Liver (tissue), 9 donors: ENCODE data around the gene BRD3OS. TPM values are rescaled to one million over a fixed set of nuclear protein-coding genes. Genes with fewer than 3 reads are reported as not detected.

Experiments used
- DNase-seq: peaks from one replicate; pipeline ENCODE4 v3.0.0-alpha.2; 2017; ENCODE audit warnings: low spot score
- H3K27ac ChIP-seq, 2 donors: one replicate each; pipeline ENCODE4 v1.7.0; 2013; ENCODE audit warnings: inconsistent platforms in 2 of 2, low read length in 2 of 2, control low read depth in 1 of 2, low read depth in 1 of 2, mild to moderate bottlenecking in 1 of 2
- H3K27me3 ChIP-seq, 4 donors: one replicate each; pipeline versions ENCODE4 v1.6.1 to v1.7.0; 2013; ENCODE audit warnings: low read length in 3 of 4, inconsistent platforms in 1 of 4, mild to moderate bottlenecking in 1 of 4, moderate library complexity in 1 of 4; ENCODE audit not compliant: control insufficient read depth in 4 of 4, insufficient read depth in 4 of 4
- H3K36me3 ChIP-seq, 4 donors: one replicate each; pipeline versions ENCODE4 v1.6.1 to v1.7.0; 2013; ENCODE audit warnings: low read length in 3 of 4, mild to moderate bottlenecking in 3 of 4, low read depth in 1 of 4, moderate library complexity in 1 of 4; ENCODE audit not compliant: control insufficient read depth in 4 of 4, insufficient read depth in 3 of 4
- H3K4me1 ChIP-seq, 4 donors: one replicate each; pipeline versions ENCODE4 v1.6.1 to v1.7.0; 2013; ENCODE audit warnings: low read length in 3 of 4, mild to moderate bottlenecking in 3 of 4, moderate library complexity in 1 of 4; ENCODE audit not compliant: control insufficient read depth in 4 of 4, insufficient read depth in 4 of 4
- H3K4me3 ChIP-seq, 3 donors: one replicate each; pipeline versions ENCODE4 v1.6.1 to v1.7.0; 2013; ENCODE audit warnings: low read length in 3 of 3, control low read depth in 1 of 3, low read depth in 1 of 3, mild to moderate bottlenecking in 1 of 3
- H3K9ac ChIP-seq, 2 donors: one replicate each; pipeline ENCODE4 v1.7.0; 2013; ENCODE audit warnings: low read length in 2 of 2, mild to moderate bottlenecking in 2 of 2, moderate library complexity in 2 of 2, control low read depth in 1 of 2, low read depth in 1 of 2
- H3K9me3 ChIP-seq, 4 donors: one replicate each; pipeline versions ENCODE4 v1.6.1 to v1.7.0; 2013; ENCODE audit warnings: low read length in 3 of 4; ENCODE audit not compliant: control insufficient read depth in 4 of 4
- ATF3 ChIP-seq: IDR thresholded peaks from 2 replicates; pipeline ENCODE4 v1.6.1; 2016; ENCODE audit warnings: antibody characterized with exemption
- CTCF ChIP-seq: fragments of 150-350 bp; IDR thresholded peaks from 2 replicates; pipeline ENCODE4 v1.5.1; 2017; ENCODE audit warnings: improper control_type of control experiment, low read depth, low read length; ENCODE audit not compliant: missing input control
- EGR1 ChIP-seq, 2 donors: IDR thresholded peaks; 2 replicates each; pipeline ENCODE4 v1.6.1; 2016 to 2018; ENCODE audit warnings: antibody characterized with exemption in 2 of 2, low read depth in 2 of 2
- FOXA1 ChIP-seq: IDR thresholded peaks from 2 replicates; pipeline ENCODE4 v1.6.1; 2016; ENCODE audit warnings: antibody characterized with exemption
- FOXA2 ChIP-seq: IDR thresholded peaks from 2 replicates; pipeline ENCODE4 v1.6.1; 2016; ENCODE audit warnings: antibody characterized with exemption
- GABPA ChIP-seq, 2 donors: IDR thresholded peaks in 1 of 2; conservative IDR thresholded peaks in 1 of 2; 2 replicates each; pipeline ENCODE4 v1.6.1; 2016; ENCODE audit warnings: antibody characterized with exemption in 2 of 2, mild to moderate bottlenecking in 1 of 2, moderate library complexity in 1 of 2
- HNF4A ChIP-seq, 2 donors: conservative IDR thresholded peaks; 2 replicates each; pipeline ENCODE4 v1.6.1; 2016; ENCODE audit warnings: antibody characterized with exemption in 2 of 2, mild to moderate bottlenecking in 2 of 2
- HNF4G ChIP-seq: IDR thresholded peaks from 2 replicates; pipeline ENCODE4 v1.6.1; 2016; ENCODE audit warnings: antibody characterized with exemption
- MAX ChIP-seq: IDR thresholded peaks from 2 replicates; pipeline ENCODE4 v1.6.1; 2016; ENCODE audit warnings: antibody characterized with exemption
- NR2F2 ChIP-seq: IDR thresholded peaks from 2 replicates; pipeline ENCODE4 v1.6.1; 2016; ENCODE audit warnings: antibody characterized with exemption
- RAD21 ChIP-seq, 2 donors: IDR thresholded peaks; 2 replicates each; pipeline ENCODE4 v1.6.1; 2016; ENCODE audit warnings: antibody characterized with exemption in 2 of 2, mild to moderate bottlenecking in 2 of 2
- SP1 ChIP-seq: IDR thresholded peaks from 2 replicates; pipeline ENCODE4 v1.6.1; 2018; ENCODE audit warnings: antibody characterized with exemption, mild to moderate bottlenecking
- YY1 ChIP-seq: IDR thresholded peaks from 2 replicates; pipeline ENCODE4 v1.6.1; 2016; ENCODE audit warnings: antibody characterized with exemption, mild to moderate bottlenecking
- ZBTB33 ChIP-seq: IDR thresholded peaks from 2 replicates; pipeline ENCODE4 v1.6.1; 2016; ENCODE audit warnings: antibody characterized with exemption
- WGBS: extraction: QIAGEN DNeasy Blood & Tissue Kit; methylation state at CpG from one replicate; pipeline ENCODE4 v1.1.7; 2013; 5-methylcytosine and 5-hydroxymethylcytosine counted together
- polyA plus RNA-seq, 2 donors: library from polyadenylated mRNA; stranded (reverse) in 1 of 2; unstranded in 1 of 2; fragments of 200-250 nt in 1 of 2; fragments of >200 nt in 1 of 2; fragmentation: Nextera tagmentation in 1 of 2; extraction: Ambion mirVana in 1 of 2; gene quantifications; one replicate each; pipeline versions ENCODE4 v1.2.1 to v1.2.3, GENCODE V29; 2013 to 2015
- total RNA-seq, 2 donors: library from RNA; depleted of rRNA; stranded (reverse); fragments of >200 nt; gene quantifications; one replicate each; pipeline ENCODE4 v1.2.3, GENCODE V29; 2014
- donor health status: healthy.
- donor health status: healthy.
- donor health status: healthy.
- donor health status: healthy.
- donor health status: healthy.

Gene BRD3OS
- total and polyA plus RNA-seq, 4 donors: 2.1 to 5.1 (median 2.9) TPM

- WGBS: 95% methylated on average over 26 of the region's 26 CpGs
- no peak for DNase-seq
Observed at GRCh38 chr9:134033516-134034214, 8.4 kb downstream of the BRD3OS start.

GRCh38 chr9:134034215-134035040 lies 9.1 kb downstream of the BRD3OS start:
- Histone ChIP-seq H3K27ac (no peak overlapping the region), H3K4me1 (peaks cover under 1 to 3% (median 3%) of the 10 kb centered on the region in 4 donors), H3K9ac (no peak overlapping the region), H3K9me3 (no peaks in the 10 kb centered on the region), H3K36me3 (peaks cover 25 to 53% (median 37%) of the 10 kb centered on the region in 4 donors), H3K27me3 (no peaks in the 10 kb centered on the region), H3K4me3 (no peak overlapping the region)
- WGBS: 96% methylated on average over 19 of the region's 19 CpGs
- no peak for DNase-seq
- no peak for TF ChIP-seq ZBTB33
- TF ChIP-seq FOXA1: no peak
- TF ChIP-seq SP1: no peak
- no peak for TF ChIP-seq CTCF
- no peak for TF ChIP-seq HNF4A (conservative IDR thresholded peaks at IDR 0.05)
- TF ChIP-seq HNF4G: no peak
- TF ChIP-seq YY1: no peak
- no peak for TF ChIP-seq ATF3
- no peak for TF ChIP-seq EGR1 (IDR thresholded peaks at IDR 0.05; ENCODE audit: low read depth in 2 of 2)
- TF ChIP-seq NR2F2: no peak
- TF ChIP-seq MAX: no peak
- no peak for TF ChIP-seq GABPA (IDR thresholded peaks at IDR 0.05 in 1 of 2, conservative IDR thresholded peaks at IDR 0.05 in 1 of 2)

More at GRCh38 chr9:134033516-134034214, 8.4 kb downstream of the BRD3OS start:
- Histone ChIP-seq H3K9me3 (no peaks in the 10 kb centered on the region), H3K9ac (no peak overlapping the region), H3K27me3 (no peaks in the 10 kb centered on the region), H3K36me3 (peaks cover 21 to 46% (median 34%) of the 10 kb centered on the region in 4 donors), H3K4me3 (no peak overlapping the region), H3K4me1 (peaks cover 7 to 11% (median 10%) of the 10 kb centered on the region in 4 donors), H3K27ac (no peak overlapping the region)
- no peak for TF ChIP-seq CTCF
- TF ChIP-seq MAX: no peak
- TF ChIP-seq FOXA1: no peak
- no peak for TF ChIP-seq EGR1 (IDR thresholded peaks at IDR 0.05; ENCODE audit: low read depth in 2 of 2)
- TF ChIP-seq ATF3: no peak
- no peak for TF ChIP-seq FOXA2
- TF ChIP-seq HNF4A (conservative IDR thresholded peaks at IDR 0.05): no peak
- no peak for TF ChIP-seq RAD21 (IDR thresholded peaks at IDR 0.05)
